Omental fat pad (tissue), 4 donors: Measurements from ENCODE around the gene OR52W1. TPM values are rescaled to one million over a fixed set of nuclear protein-coding genes. Genes with fewer than 3 reads are reported as not detected.
A peak's percentile ranks its signal among the peaks of the same experiment; 100 is the strongest.

Source experiments
- ATAC-seq: fragments of 150-250 bp; one replicate; pipeline ENCODE4 v1.9.1; 2016; ENCODE audit warnings: mild to moderate bottlenecking, moderate library complexity; ENCODE audit not compliant: low FRiP score
- DNase-seq: peaks from one replicate; pipeline ENCODE4 v3.0.0-alpha.2; 2019; ENCODE audit warnings: low spot score
- total RNA-seq, 4 donors: library from RNA; depleted of rRNA; stranded (reverse); fragments of >200 nt; gene quantifications; one replicate each; pipeline ENCODE4 v1.1.0, GENCODE V29; 2016
- TF ChIP-seq, protein P1 (sequence below), 3 donors: fragments of 450-650 bp; IDR thresholded peaks; one replicate each; pipeline ENCODE4 v1.5.1; 2016 to 2017; ENCODE audit warnings: antibody characterized with exemption in 3 of 3, mild to moderate bottlenecking in 3 of 3, moderate library complexity in 2 of 3

Gene OR52W1
- total RNA-seq, 4 donors from 2014 or later, result not detected

DNA sequence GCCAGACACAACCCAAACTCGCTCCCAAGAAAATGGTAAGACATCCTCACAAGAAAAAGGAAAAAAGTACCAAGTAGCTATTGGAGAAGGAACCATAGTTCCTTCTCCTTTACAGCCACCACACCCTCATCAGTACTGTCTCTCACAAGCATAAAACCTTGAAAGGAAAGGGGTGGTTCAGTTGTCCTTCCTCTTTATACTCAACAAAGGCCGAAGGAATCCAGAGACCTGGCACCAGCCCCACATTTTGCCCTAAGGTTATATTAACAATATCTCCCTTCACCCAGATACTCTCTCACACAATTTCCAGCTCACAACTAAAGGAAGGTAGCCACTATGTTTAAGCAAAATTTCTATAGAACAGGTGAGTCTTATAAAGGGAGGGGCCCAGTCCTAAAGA is 26.9 kb downstream of the OR52W1 start:
- TF ChIP-seq, protein P1, sequence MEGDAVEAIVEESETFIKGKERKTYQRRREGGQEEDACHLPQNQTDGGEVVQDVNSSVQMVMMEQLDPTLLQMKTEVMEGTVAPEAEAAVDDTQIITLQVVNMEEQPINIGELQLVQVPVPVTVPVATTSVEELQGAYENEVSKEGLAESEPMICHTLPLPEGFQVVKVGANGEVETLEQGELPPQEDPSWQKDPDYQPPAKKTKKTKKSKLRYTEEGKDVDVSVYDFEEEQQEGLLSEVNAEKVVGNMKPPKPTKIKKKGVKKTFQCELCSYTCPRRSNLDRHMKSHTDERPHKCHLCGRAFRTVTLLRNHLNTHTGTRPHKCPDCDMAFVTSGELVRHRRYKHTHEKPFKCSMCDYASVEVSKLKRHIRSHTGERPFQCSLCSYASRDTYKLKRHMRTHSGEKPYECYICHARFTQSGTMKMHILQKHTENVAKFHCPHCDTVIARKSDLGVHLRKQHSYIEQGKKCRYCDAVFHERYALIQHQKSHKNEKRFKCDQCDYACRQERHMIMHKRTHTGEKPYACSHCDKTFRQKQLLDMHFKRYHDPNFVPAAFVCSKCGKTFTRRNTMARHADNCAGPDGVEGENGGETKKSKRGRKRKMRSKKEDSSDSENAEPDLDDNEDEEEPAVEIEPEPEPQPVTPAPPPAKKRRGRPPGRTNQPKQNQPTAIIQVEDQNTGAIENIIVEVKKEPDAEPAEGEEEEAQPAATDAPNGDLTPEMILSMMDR (IDR thresholded peaks at IDR 0.05), result no peak
- ATAC-seq, result no peak
- DNase-seq, result no peak

DNA sequence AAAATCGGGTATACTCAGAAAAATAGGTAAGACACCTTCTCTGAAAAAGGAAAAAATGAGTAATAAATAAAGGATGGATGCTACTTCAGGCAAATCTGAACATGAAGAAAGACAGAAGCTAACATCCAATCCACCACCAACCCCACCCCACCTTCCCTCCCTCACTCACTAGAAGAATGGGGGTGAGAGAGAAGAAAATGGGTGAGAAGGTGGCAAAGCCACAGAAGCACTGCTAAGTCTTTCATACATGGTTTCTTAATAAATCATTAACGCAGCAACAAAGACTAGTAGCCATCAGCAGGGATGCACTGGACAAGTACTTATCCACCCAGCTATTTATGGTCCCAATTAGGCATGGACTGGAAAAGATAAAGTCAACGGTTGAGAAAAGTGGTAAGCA is 29.5 kb downstream of the OR52W1 start:
- ATAC-seq, result no peak
- TF ChIP-seq, protein P1 (IDR thresholded peaks at IDR 0.05), result no peak
- DNase-seq, result no peak

DNA sequence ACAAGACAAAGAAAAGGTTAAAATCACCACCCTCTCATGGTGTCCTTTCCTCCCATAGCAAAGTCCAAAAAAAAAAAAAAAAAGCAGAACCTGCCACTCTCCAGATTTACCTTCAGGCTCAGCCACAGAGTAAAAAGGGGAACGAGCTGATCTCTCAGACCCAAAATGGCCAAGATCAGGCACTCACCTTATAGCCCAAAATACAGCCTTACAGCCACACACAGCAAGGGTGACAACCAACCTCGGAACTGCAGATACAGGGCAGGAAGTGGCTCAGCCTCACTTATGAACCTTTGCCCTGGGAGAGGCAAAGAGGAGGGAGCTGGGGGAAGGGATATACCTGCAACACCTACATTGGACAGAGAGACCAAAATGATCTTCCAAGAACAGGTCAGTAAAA is 30.9 kb downstream of the OR52W1 start:
- DNase-seq (no peak), ATAC-seq (no peak)
- TF ChIP-seq, protein P1 (IDR thresholded peaks at IDR 0.05), result no peak

DNA sequence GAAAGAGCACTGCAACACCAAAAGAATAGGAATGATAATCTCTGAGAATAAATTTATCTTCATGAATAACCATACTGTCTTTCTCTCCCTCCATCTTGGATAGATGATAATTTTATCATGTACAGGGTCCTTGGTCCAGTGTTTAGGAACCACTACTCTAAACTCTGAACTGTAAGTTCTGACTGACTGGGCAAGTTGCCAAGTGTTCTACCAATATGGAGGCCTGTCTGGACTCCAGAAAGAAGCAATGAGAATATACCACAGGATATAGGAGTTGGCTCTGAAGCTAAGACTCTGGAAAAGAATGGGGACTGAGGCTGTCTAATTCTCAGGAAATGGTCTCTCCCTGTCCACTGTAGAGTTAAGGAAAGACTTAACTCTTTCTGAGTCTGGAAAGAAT is 33.9 kb downstream of the OR52W1 start:
- TF ChIP-seq, protein P1 (IDR thresholded peaks at IDR 0.05), result no peak
- ATAC-seq, result no peak

DNA sequence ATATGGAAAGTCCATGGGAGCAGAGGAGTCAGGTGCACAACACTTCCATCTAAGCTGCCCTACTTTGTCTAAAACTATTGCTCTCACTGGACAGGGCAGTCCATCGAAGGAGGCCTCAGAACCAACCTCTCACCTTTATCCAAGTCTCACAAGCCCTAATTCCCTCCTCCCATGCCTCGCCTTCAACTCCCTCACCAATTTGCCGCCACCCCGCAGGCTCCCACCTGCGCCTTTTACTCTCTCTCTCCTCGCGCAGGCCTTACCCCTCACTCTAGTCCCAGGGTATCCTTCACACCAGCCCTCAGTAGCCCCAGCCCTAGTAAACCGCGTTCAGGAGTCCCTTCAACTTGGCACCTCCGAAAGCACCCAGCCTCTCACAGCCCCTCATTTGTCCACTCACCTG is 35.0 kb downstream of the OR52W1 start:
- DNase-seq (no peak), ATAC-seq (peak; percentile 10)
- TF ChIP-seq, protein P1 (IDR thresholded peaks at IDR 0.05), result no peak

More for the DNA sequence above, 33.9 kb downstream of the OR52W1 start:
- DNase-seq, result no peak

DNA sequence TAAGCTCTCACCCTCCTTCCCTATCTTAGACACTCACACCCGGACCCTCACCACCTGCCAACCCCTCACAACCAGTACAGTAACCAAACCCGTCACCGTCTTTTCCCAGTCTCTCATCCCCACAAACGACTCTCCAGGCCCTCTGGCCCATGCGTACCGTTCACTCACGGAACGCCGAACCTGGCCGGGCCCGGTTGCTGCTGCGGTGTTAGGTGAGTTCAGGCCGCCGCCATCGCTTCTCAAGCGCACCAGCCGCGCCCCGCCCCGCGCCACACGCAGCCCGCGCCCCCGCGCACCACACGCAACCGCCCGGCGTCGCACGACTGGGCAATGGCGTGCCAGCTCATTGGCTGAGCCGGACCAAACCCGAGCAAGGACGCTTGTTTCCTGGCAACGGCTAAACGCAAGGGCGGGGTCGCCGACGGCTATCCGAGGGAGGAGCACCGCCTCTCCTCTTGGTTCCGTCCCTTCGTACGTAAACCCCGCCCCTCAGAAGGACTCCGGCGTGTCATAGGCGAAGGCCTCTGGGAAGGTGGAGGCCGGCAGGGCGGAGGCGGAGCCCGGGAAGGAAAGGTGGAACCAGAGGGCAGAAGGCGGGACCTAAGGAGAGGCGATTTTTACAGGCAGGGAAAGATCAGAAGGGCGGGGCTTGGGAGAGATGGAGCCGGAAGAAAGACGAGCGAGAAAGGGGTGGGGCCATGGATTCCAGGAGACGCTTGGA is 35.5 kb downstream of the OR52W1 start, which contains the start of gene FHIP1B:
FHIP1B (minus strand) TSS at position 250 of the 721 bp plus-strand sequence. CDS start 10,120 bp downstream, outside the sequence.
- TF ChIP-seq, protein P1 (IDR thresholded peaks at IDR 0.05), result no peak
- ATAC-seq (peak; percentile 98), DNase-seq (peak; percentile 93)

DNA sequence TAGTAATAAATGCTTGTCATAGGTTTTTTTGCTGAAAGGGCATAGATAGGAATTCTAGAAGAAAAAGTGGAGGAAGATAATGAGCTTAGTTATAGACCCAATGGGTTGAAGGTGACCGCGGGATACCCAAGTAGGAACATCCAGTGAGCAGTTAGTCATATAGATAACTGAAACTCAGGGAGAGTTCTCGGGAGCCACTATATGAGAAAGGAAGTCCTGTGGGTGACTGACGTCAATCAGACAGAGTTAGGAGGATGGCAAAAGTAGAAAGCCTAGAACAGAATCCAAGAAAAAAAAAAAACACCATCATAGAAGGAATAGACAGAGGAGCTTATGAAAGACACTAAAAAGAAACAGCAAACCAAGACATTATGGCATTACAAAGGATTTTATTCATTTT is 38.2 kb downstream of the OR52W1 start:
- ATAC-seq (no peak), DNase-seq (no peak)
- TF ChIP-seq, protein P1 (IDR thresholded peaks at IDR 0.05), result no peak
